ENCODE results near the gene TM9SF1. TPM values are rescaled to one million over a fixed set of nuclear protein-coding genes. Genes with fewer than 3 reads are reported as not detected.

TM9SF1 gene
- polyA plus RNA-seq, 6 donors from 2014 or later, result 34.5 to 43.9 (median 37.0) TPM

DNA sequence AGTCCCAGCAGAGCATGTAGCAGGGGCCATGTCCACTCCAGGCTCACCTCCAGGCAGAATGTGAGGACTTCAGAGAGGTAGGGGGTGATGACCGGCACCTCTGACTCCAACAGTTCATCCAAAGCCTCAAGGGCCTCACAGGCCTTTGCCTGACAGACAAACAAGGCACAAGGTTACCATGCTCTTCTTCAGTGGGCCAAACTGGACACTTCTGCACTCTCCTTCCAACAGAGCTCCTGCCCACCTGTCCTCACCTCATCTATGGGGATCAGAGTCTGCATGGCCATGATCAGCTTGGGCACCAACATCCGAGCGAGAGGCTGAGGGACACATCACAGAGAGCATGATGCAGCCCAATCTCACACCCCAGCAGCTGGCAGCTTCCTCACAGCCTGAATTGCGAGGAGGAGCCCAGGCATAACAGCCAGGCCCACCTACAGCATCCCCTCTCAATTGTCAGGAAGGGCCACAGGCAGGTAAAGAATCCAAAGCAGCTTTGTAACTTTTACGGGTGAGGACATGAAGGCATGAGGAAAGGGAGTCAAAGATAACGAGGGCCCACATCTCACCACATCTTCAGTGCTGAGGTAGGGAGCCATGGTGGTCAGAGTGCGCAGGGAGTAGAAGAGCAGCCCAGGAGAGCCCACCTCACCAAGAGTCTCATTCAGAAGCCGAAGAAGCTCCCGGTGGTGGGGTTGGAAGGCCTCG lies 8.3 kb downstream of the TM9SF1 start:
- Mint-ChIP-seq H3K27ac (peak overlapping the region in 4 of 6 donors; percentile 61 to 97 (median 72)), H3K9me3 (no peaks in the 10 kb centered on the region), H3K4me3 (peak overlapping the region; percentile 7 to 98 (median 80)), H3K36me3 (peaks cover 0 to 4% of the 10 kb centered on the region in 2 donors), H3K4me1 (peaks cover 22 to 36% (median 25%) of the 10 kb centered on the region in 3 donors), H3K27me3 (no peaks in the 10 kb centered on the region)
- DNase-seq (no peak), ATAC-seq (ENCODE audit: low read depth in 2 of 2) (no peak)

DNA sequence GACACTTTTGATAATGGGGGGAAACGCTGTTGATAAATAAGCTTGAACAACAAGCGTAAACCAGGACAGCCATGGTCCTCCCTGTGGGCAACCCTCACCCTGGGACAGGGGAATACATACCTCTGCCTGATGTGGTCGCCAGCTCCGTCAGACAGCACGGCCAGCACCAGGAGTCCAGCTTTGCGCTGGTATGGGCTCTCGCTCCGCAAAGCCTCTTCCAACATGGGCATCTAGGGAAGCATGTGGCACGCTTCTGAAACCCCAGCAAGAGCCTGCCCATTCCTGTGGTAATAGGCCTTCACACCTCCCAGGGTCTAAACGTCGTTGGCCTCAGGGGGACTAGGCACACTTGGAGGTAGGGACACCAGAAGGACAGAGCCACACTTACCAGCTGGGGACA lies 9.5 kb downstream of the TM9SF1 start:
- Mint-ChIP-seq H3K9me3 (no peaks in the 10 kb centered on the region), H3K36me3 (peaks cover 0 to 4% of the 10 kb centered on the region in 2 donors), H3K4me1 (peaks cover 22 to 32% (median 25%) of the 10 kb centered on the region in 3 donors), H3K4me3 (peak overlapping the region in 2 of 8 donors; percentile 5 to 47), H3K27me3 (no peaks in the 10 kb centered on the region), H3K27ac (no peak overlapping the region)
- no peak for ATAC-seq (ENCODE audit: low read depth in 2 of 2)
- DNase-seq, result no peak

DNA sequence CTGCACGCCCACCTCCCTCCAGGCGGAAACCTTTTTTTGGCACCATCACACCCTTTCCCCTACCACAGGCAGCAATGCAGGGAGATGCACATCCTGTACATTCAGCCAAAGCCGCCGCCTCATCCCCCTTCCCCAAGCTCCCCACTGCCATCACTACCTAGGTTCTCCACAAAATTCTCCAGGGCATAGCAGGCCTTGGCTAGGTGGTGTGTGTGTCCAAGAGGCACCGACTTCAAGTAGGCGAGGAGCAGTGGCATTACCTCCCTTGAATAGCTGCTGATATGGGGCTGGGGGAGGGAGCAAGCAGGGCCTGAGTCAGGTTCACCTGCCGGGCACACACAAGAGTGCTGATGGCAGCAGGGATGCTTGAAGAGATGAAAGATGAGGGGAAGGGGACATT lies 10.2 kb downstream of the TM9SF1 start:
- Mint-ChIP-seq H3K27me3 (no peaks in the 10 kb centered on the region), H3K36me3 (peaks cover 0 to 4% of the 10 kb centered on the region in 2 donors), H3K27ac (peak overlapping the region in 2 of 6 donors; percentile 56 to 69), H3K9me3 (no peaks in the 10 kb centered on the region), H3K4me3 (peak overlapping the region in 2 of 8 donors; percentile 5 to 48), H3K4me1 (peaks cover 22 to 33% (median 26%) of the 10 kb centered on the region in 3 donors)
- no peak for ATAC-seq (ENCODE audit: low read depth in 2 of 2)
- DNase-seq, result no peak

- DNase-seq (no peak), ATAC-seq (ENCODE audit: low read depth in 2 of 2) (no peak)
- no peaks in the 10 kb centered on the region for H3K27me3 Mint-ChIP-seq
- H3K4me1 Mint-ChIP-seq, result peaks cover 22 to 36% (median 33%) of the 10 kb centered on the region in 3 donors
- no peak overlapping the region for H3K27ac Mint-ChIP-seq
- H3K9me3 Mint-ChIP-seq, result no peaks in the 10 kb centered on the region
- peak overlapping the region in 2 of 8 donors; percentile 25 to 38 for H3K4me3 Mint-ChIP-seq
- H3K36me3 Mint-ChIP-seq, result peaks cover 0 to 4% of the 10 kb centered on the region in 2 donors
Measured at GRCh38 chr14:24184104-24184970, 10.9 kb downstream of the TM9SF1 start.

DNA sequence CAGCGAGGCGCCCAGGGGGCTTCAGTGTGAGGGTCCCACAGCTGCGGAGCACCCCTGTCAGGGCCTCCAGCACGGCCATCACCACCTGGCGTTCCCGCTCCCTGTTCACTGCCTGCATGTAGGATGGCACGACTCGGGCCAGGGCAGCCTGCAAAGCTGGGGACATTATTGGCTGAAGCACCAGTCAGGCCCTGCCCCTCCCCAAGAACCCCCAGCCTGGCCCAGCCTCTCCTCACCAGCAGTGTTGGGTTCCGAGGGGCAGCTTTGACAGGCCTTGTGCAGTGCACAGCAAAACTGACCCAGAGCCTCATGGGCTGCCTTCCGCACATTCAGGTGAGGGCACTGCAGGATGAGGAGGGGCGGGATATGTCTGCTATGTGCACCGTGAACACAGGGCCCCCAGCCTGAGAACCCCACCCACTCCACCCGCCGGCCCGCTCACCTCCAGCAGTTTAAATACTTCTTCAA lies 12.2 kb downstream of the TM9SF1 start:
- peaks cover 0 to 4% of the 10 kb centered on the region in 2 donors for H3K36me3 Mint-ChIP-seq
- peak overlapping the region in 2 of 6 donors; percentile 21 to 63 for H3K27ac Mint-ChIP-seq
- no peak for ATAC-seq (ENCODE audit: low read depth in 2 of 2)
- H3K9me3 Mint-ChIP-seq, result no peaks in the 10 kb centered on the region
- no peak for DNase-seq
- H3K4me3 Mint-ChIP-seq, result no peak overlapping the region
- H3K27me3 Mint-ChIP-seq, result no peaks in the 10 kb centered on the region
- peaks cover 22 to 33% (median 27%) of the 10 kb centered on the region in 3 donors for H3K4me1 Mint-ChIP-seq

- H3K9me3 Mint-ChIP-seq, result no peaks in the 10 kb centered on the region
- peak overlapping the region in 2 of 6 donors; percentile 63 to 67 for H3K27ac Mint-ChIP-seq
- no peak for ATAC-seq (ENCODE audit: low read depth in 2 of 2)
- no peak for DNase-seq
- peaks cover 14 to 26% (median 22%) of the 10 kb centered on the region in 3 donors for H3K4me1 Mint-ChIP-seq
- H3K36me3 Mint-ChIP-seq, result peaks cover 0 to 4% of the 10 kb centered on the region in 2 donors
- H3K4me3 Mint-ChIP-seq, result peak overlapping the region in 3 of 8 donors; percentile 12 to 60 (median 43)
- no peaks in the 10 kb centered on the region for H3K27me3 Mint-ChIP-seq
Measured at GRCh38 chr14:24182110-24182882, 12.9 kb downstream of the TM9SF1 start.

GRCh38 chr14:24181371-24182077 lies 13.7 kb downstream of the TM9SF1 start:
- Mint-ChIP-seq H3K36me3 (peaks cover 0 to 4% of the 10 kb centered on the region in 2 donors), H3K9me3 (no peaks in the 10 kb centered on the region), H3K27ac (peak overlapping the region in 1 of 6 donors; percentile 62), H3K27me3 (no peaks in the 10 kb centered on the region), H3K4me1 (peaks cover 10 to 22% (median 15%) of the 10 kb centered on the region in 3 donors), H3K4me3 (peak overlapping the region in 1 of 8 donors; percentile 43)
- ATAC-seq (ENCODE audit: low read depth in 2 of 2) (no peak), DNase-seq (no peak)

GRCh38 chr14:24179961-24180796 lies 15.1 kb downstream of the TM9SF1 start:
- ATAC-seq (ENCODE audit: low read depth in 2 of 2) (peak; percentile 36 to 40), DNase-seq (no peak)
- H3K4me1 Mint-ChIP-seq, result peaks cover 10 to 22% (median 11%) of the 10 kb centered on the region in 3 donors
- H3K36me3 Mint-ChIP-seq, result peaks cover 0 to 4% of the 10 kb centered on the region in 2 donors
- no peaks in the 10 kb centered on the region for H3K9me3 Mint-ChIP-seq
- H3K27ac Mint-ChIP-seq, result peak overlapping the region in 3 of 6 donors; percentile 57 to 82 (median 65)
- H3K4me3 Mint-ChIP-seq, result no peak overlapping the region
- H3K27me3 Mint-ChIP-seq, result no peaks in the 10 kb centered on the region

DNA sequence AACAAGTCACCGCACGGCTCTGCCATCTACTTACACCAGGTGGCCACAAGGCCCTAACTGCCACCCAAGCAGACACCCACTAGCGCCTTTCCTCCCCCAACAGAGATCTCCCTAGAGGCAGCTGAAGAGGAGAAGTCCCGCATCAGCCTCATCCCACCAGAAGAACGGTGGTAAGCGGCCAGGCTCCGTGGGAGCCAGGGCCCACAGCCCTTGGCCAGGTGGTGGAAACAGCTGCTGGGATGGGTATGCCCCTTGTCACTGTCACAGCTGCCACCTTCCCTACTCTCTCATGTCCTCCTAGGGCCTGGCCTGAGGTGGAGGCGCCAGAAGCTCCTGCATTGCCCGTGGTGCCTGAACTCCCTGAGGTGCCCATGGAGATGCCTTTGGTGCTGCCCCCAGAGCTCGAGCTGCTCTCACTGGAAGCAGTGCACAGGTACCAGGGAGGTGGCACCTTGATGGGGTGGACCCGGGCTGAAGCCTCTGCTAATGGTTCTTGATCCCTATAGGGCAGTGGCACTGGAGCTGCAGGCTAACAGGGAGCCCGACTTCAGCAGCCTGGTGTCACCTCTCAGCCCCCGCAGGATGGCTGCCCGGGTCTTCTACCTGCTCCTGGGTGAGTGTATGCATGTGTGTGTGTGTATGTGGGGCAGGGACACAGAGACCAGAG lies 15.8 kb downstream of the TM9SF1 start:
- Mint-ChIP-seq H3K4me1 (peaks cover 10 to 22% (median 11%) of the 10 kb centered on the region in 3 donors), H3K36me3 (peaks cover 0 to 4% of the 10 kb centered on the region in 2 donors), H3K9me3 (no peaks in the 10 kb centered on the region), H3K4me3 (no peak overlapping the region), H3K27ac (peak overlapping the region in 3 of 6 donors; percentile 65 to 82 (median 66)), H3K27me3 (no peaks in the 10 kb centered on the region)
- DNase-seq (no peak), ATAC-seq (ENCODE audit: low read depth in 2 of 2) (no peak)

- H3K9me3 Mint-ChIP-seq, result no peaks in the 10 kb centered on the region
- H3K4me1 Mint-ChIP-seq, result peaks cover 10 to 24% (median 12%) of the 10 kb centered on the region in 3 donors
- no peak overlapping the region for H3K4me3 Mint-ChIP-seq
- no peaks in the 10 kb centered on the region for H3K27me3 Mint-ChIP-seq
- no peak for DNase-seq
- H3K27ac Mint-ChIP-seq, result peak overlapping the region in 3 of 6 donors; percentile 59 to 66 (median 65)
- ATAC-seq (ENCODE audit: low read depth in 2 of 2), result no peak
- H3K36me3 Mint-ChIP-seq, result peaks cover 0 to 4% of the 10 kb centered on the region in 2 donors
Measured at GRCh38 chr14:24178399-24179178, 16.7 kb downstream of the TM9SF1 start.

DNA sequence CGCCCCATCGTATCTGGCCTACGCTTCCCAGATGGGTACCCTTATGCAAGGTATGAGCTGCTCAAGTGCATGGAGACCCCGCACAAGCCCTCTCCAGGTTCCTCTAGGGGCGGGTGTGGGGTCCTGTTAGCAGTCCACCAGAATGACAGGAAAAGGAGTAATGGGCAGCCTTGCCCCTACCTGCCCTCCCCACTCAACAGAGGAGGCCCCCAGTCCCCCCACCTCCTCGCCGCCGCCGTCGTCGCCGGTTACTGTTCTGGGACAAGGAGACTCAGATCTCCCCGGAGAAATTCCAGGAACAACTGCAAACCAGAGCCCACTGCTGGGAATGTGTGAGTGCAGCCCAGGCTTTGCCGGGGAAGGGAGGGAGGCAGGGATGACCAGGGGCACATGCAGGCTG lies 17.4 kb downstream of the TM9SF1 start:
- no peak overlapping the region for H3K4me3 Mint-ChIP-seq
- peaks cover 12 to 31% (median 17%) of the 10 kb centered on the region in 3 donors for H3K4me1 Mint-ChIP-seq
- no peaks in the 10 kb centered on the region for H3K9me3 Mint-ChIP-seq
- no peak overlapping the region for H3K27ac Mint-ChIP-seq
- no peaks in the 10 kb centered on the region for H3K27me3 Mint-ChIP-seq
- no peak for ATAC-seq (ENCODE audit: low read depth in 2 of 2)
- H3K36me3 Mint-ChIP-seq, result peaks cover 0 to 4% of the 10 kb centered on the region in 2 donors
- no peak for DNase-seq

All from naive B cell (primary cell).